Activated CD4-positive, alpha-beta memory T cell treated with anti-CD3 and anti-CD28 coated beads for 36 hours (primary cell): ENCODE data around the gene PTPRE. TPM values are rescaled to one million over a fixed set of nuclear protein-coding genes. Genes with fewer than 3 reads are reported as not detected.
A peak's percentile ranks its signal among the peaks of the same experiment; 100 is the strongest.

Experiments
- CTCF ChIA-PET: fragments of 350-600 bp; sonication (Branson Sonifier 250); formaldehyde crosslinking; loops from one replicate; lab custom pipeline; 2021; ENCODE audit warnings: antibody characterized with exemption, inconsistent platforms; lab: Charles Lee
- POLR2A ChIA-PET: fragments of 350-600 bp; sonication (Branson Sonifier 250); formaldehyde crosslinking; loops from one replicate; lab custom pipeline; 2021; ENCODE audit warnings: antibody characterized with exemption; lab: Charles Lee
- DNase-seq: peaks from one replicate; pipeline ENCODE4 v3.0.0-alpha.2; 2020
- H3K27ac Mint-ChIP-seq: one replicate; pipeline ENCODE4 v1.8.0; 2021; ENCODE audit warnings: mixed read lengths
- H3K27me3 Mint-ChIP-seq: one replicate; pipeline ENCODE4 v1.8.0; 2021; ENCODE audit warnings: mixed read lengths
- H3K36me3 Mint-ChIP-seq: one replicate; pipeline ENCODE4 v1.8.0; 2021; ENCODE audit warnings: mixed read lengths
- H3K4me1 Mint-ChIP-seq: one replicate; pipeline ENCODE4 v1.8.0; 2021; ENCODE audit warnings: low read depth, mixed read lengths
- H3K4me3 Mint-ChIP-seq: one replicate; pipeline ENCODE4 v1.8.0; 2021; ENCODE audit warnings: mild to moderate bottlenecking, mixed read lengths
- H3K9me3 Mint-ChIP-seq: one replicate; pipeline ENCODE4 v1.8.0; 2021; ENCODE audit warnings: mixed read lengths
- intact Hi-C: fragments of 100-400 bp; cut with micrococcal nuclease; formaldehyde crosslinking; loops from one replicate; pipeline ENCODE4 v1.15.1; 2023
- total RNA-seq, 2 experiments: library from RNA; stranded (reverse); gene quantifications; one replicate each; pipeline ENCODE4 v1.2.3, GENCODE V29; 2021

Gene PTPRE
- total RNA-seq, 2 experiments from 2014 or later = 29.4 to 34.0 TPM

DNA sequence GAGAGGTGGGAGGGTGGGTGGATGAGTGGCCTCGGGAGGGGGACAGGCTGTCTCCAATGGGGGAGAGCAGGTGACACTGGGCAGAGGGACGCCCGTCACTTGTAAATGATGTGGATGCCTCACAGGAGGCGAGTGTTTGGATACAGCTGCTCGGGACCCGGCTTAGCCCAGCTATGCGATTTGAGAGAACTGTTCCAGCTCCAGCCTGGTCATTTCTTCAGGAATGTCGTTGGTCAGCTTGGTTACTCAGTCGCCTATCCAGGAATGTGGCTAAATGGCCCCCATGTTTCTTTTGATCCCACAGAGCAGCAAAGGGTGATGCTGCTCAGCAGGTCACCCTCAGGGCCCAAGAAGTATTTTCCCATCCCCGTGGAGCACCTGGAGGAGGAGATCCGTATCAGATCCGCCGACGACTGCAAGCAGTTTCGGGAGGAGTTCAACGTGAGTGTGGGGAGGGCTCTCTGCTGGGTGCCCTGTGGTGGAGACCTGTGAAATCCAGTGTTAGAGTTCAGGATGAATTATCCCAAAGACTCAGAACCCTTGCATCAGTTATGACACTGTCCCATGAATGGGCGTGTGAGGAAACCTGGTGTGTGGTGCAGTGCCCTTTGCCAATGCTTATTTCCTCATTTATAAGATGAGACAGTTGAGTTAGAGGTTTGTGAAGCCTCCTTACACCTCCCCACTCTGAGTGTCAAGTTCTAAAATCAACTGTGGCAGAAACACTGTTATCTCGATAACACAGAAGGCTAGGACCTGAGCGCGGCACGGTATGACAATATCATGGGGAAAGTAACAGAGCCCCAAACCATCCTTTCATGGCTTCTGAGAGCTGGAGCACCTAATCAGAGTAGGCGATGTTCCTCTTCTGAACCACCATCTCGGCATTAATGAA lies 142.6 kb downstream of the PTPRE start:
- Mint-ChIP-seq H3K9me3 (no peaks in the 10 kb centered on the region), H3K27me3 (no peaks in the 10 kb centered on the region), H3K4me1 (peaks cover 57% of the 10 kb centered on the region), H3K27ac (peak overlapping the region; percentile 99), H3K4me3 (peak overlapping the region; percentile 93), H3K36me3 (peaks cover 42% of the 10 kb centered on the region)
- ChIA-PET CTCF (interaction anchor here (1.3 to 6.8 kb wide), 10 partner anchors 7 to 143 kb away, joined by 5 to 83 read pairs (median 18); partner anchors contain the start of gene PTPRE), POLR2A (interaction anchor here (1.7 to 3.4 kb wide), 5 partner anchors 9 to 76 kb away, joined by 6 to 135 read pairs (median 10); partner anchors contain the start of gene MKI67)
- no peak for DNase-seq
- intact Hi-C loops = no loop called here

DNA sequence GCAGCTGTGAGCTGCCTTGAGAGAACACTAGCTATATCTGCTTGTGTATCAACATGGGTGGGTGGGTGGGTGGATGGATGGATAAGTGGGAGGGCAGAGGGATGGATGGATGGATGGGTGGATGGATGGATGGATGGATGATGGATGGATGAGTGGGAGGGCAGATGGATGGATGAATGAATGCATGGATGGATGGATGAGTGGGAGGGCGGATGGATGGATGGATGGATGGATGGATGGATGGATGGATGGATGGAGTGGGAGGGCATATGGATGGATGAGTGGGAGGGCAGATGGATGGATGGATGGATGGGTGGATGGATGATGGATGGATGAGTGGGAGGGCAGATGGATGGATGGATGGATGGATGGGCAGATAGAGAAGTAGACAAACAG lies 143.2 kb downstream of the PTPRE start:
- intact Hi-C loops = no loop called here
- CTCF ChIA-PET = interaction anchor here (1.7 to 5.2 kb wide), 4 partner anchors 13 to 144 kb away, joined by 6 to 60 read pairs (median 38); partner anchors contain the start of gene PTPRE
- peak overlapping the region; percentile 16 for H3K4me3 Mint-ChIP-seq
- POLR2A ChIA-PET = interaction anchor here (1.8 kb wide), 1 partner anchor 12 kb away, joined by 6 read pairs; no protein-coding TSS in a partner anchor
- no peaks in the 10 kb centered on the region for H3K27me3 Mint-ChIP-seq
- H3K4me1 Mint-ChIP-seq = peaks cover 56% of the 10 kb centered on the region
- peaks cover 46% of the 10 kb centered on the region for H3K36me3 Mint-ChIP-seq
- no peaks in the 10 kb centered on the region for H3K9me3 Mint-ChIP-seq
- peak; percentile 4 for DNase-seq
- peak overlapping the region; percentile 65 for H3K27ac Mint-ChIP-seq

DNA sequence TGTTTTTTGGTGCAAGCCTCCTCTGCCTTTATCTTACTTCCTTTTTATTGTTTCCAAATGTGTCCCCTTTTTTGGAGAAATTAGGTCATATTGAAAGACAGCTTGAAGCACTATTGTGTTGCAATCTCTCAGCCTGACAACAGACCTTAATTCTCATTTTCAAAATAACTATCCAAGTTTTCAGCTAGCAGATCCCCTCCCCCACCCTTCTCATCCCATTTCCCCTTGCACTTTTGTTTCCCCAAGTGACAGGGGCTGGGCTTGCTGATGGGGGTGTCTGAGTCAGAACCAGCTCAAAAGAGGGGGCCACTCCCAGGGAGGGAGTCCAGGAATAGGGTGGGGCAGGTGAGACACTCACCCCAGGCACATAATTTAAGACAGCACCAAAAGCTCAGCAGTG lies 144.0 kb downstream of the PTPRE start:
- DNase-seq = peak; percentile 45
- Mint-ChIP-seq H3K9me3 (no peaks in the 10 kb centered on the region), H3K27me3 (no peaks in the 10 kb centered on the region), H3K4me1 (peaks cover 51% of the 10 kb centered on the region), H3K36me3 (peaks cover 53% of the 10 kb centered on the region), H3K4me3 (peak overlapping the region; percentile 16), H3K27ac (peak overlapping the region; percentile 65)
- ChIA-PET CTCF (interaction anchor here (0.6 to 3.5 kb wide), 5 partner anchors 13 to 145 kb away, joined by 3 to 20 read pairs (median 6); partner anchors contain the start of gene PTPRE), POLR2A (interaction anchor here (1.2 to 1.8 kb wide), 4 partner anchors 9 to 24 kb away, joined by 3 to 6 read pairs (median 6); no protein-coding TSS in a partner anchor)
- intact Hi-C loops = no loop called here

DNA sequence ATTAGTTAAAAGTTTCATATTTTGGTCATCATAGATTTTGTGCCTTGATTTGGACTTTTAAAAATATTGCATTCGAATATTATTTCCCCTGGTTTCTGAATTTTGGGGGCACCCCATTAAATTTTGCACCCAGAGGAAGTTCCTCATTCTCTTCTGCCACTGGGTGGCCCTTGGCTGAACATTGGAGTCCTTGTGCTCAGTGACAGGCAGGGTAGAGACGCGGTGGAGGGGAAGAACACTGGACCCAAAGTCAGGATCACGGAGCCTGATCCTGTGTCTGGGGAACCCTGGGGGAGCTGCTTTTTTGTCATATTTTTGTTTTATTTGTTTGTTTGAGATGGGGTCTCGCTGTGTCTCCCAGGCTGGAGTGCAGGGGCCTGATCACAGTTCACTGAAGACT lies 144.6 kb downstream of the PTPRE start:
- ChIA-PET CTCF (interaction anchor here (1.2 to 3.5 kb wide), 5 partner anchors 10 to 145 kb away, joined by 3 to 20 read pairs (median 6); partner anchors contain the start of gene PTPRE), POLR2A (interaction anchor here (1.1 to 1.8 kb wide), 5 partner anchors 8 to 25 kb away, joined by 3 to 6 read pairs (median 5); no protein-coding TSS in a partner anchor)
- DNase-seq = peak; percentile 1
- H3K36me3 Mint-ChIP-seq = peaks cover 56% of the 10 kb centered on the region
- peaks cover 45% of the 10 kb centered on the region for H3K4me1 Mint-ChIP-seq
- intact Hi-C loops = no loop called here
- no peaks in the 10 kb centered on the region for H3K27me3 Mint-ChIP-seq
- no peaks in the 10 kb centered on the region for H3K9me3 Mint-ChIP-seq
- H3K4me3 Mint-ChIP-seq = no peak overlapping the region
- peak overlapping the region; percentile 47 for H3K27ac Mint-ChIP-seq

DNA sequence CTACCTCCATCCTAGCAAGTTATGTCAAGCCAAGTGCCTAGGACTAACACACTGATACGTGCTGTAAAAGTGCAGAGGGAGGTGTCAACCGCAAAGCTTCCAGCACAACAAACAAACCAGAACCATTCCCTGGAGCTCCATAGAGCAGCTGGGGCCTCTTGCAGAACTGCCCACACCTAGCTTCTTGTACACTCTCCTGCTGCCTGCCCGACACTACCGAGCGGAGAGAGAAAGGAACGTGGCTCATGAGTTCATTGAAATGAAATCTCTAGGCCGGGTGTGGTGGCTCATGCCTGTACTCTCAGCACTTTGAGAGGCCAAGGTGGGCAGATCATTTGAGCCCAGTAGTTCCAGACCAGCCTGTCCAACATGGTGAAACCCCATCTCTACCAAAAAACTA lies 145.8 kb downstream of the PTPRE start:
- intact Hi-C loops = no loop called here
- ChIA-PET POLR2A (interaction anchor here (1.1 kb wide), 2 partner anchors 9 to 11 kb away, joined by 3 to 5 read pairs; no protein-coding TSS in a partner anchor), CTCF (interaction anchor here (1.9 to 3.5 kb wide), 3 partner anchors 9 to 17 kb away, joined by 6 to 20 read pairs (median 19); no protein-coding TSS in a partner anchor)
- Mint-ChIP-seq H3K27ac (no peak overlapping the region), H3K27me3 (no peaks in the 10 kb centered on the region), H3K9me3 (no peaks in the 10 kb centered on the region), H3K4me3 (no peak overlapping the region), H3K36me3 (peaks cover 58% of the 10 kb centered on the region), H3K4me1 (peaks cover 47% of the 10 kb centered on the region)
- DNase-seq = no peak

DNA sequence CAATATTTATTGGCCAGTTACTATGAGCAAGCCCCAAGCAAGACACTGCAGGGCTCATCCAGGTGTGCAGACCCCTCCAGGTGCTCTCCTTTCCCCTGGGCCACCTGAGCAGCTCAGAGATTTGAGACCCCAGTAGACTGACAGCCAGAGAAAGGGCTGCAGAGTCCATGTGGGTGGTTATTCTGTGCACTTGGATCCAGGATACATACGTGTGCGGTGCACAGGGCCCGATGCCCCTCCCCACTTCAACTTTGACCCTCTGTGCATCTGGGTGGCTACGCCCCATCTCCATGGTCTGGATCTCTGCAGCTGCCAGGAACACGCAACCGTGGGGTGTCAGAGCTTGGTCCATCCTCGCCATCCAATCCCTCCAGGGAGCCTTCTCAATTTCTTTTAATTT lies 146.5 kb downstream of the PTPRE start:
- CTCF ChIA-PET = interaction anchor here (1.9 to 3.5 kb wide), 3 partner anchors 8 to 17 kb away, joined by 6 to 20 read pairs (median 19); no protein-coding TSS in a partner anchor
- POLR2A ChIA-PET = interaction anchor here (1.1 kb wide), 1 partner anchor 10 kb away, joined by 3 read pairs; no protein-coding TSS in a partner anchor
- peaks cover 55% of the 10 kb centered on the region for H3K36me3 Mint-ChIP-seq
- no peaks in the 10 kb centered on the region for H3K27me3 Mint-ChIP-seq
- H3K4me3 Mint-ChIP-seq = no peak overlapping the region
- no peak overlapping the region for H3K27ac Mint-ChIP-seq
- intact Hi-C loops = no loop called here
- no peak for DNase-seq
- peaks cover 46% of the 10 kb centered on the region for H3K4me1 Mint-ChIP-seq
- H3K9me3 Mint-ChIP-seq = no peaks in the 10 kb centered on the region

DNA sequence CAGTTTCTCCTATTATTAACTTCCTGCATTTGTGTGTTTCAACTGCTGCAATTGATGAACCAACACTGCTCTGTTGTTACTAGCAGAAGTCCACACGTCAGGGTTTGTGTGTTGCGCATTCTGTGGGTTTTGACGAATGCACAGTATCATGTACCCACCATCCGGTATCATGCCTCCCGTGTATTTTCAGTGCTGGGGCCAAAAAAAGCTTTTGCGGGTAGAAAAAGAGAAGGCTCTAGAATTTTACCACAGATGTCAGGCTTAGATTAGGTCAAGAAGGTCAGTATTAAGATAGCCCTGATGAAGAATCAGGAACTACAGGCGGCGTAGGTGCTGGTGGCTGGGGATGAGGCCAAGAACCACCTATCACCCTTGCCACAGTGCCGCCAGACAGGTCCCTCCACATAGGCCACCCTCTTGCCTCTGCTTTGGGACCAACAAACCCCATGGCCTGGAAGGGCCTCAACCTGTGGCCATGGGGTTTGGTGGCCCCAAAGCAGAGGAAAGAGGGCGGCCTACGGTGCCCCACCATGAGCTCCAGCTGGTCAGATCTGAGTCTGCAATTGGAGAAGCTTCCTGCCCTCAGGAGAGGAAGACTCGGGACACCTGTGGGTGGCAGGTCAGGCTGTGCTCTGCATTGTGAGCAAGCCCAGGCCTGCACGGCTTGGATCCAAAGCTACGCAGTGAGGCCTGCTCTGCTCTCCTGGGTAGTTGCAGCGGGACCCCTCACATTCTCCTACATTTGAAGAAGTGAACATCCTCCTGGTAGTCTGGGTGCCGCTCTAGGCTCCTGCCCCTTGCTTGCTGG lies 147.5 kb downstream of the PTPRE start:
- Mint-ChIP-seq H3K4me1 (peaks cover 39% of the 10 kb centered on the region), H3K36me3 (peaks cover 51% of the 10 kb centered on the region)
- POLR2A ChIA-PET = no interaction called here

DNA sequence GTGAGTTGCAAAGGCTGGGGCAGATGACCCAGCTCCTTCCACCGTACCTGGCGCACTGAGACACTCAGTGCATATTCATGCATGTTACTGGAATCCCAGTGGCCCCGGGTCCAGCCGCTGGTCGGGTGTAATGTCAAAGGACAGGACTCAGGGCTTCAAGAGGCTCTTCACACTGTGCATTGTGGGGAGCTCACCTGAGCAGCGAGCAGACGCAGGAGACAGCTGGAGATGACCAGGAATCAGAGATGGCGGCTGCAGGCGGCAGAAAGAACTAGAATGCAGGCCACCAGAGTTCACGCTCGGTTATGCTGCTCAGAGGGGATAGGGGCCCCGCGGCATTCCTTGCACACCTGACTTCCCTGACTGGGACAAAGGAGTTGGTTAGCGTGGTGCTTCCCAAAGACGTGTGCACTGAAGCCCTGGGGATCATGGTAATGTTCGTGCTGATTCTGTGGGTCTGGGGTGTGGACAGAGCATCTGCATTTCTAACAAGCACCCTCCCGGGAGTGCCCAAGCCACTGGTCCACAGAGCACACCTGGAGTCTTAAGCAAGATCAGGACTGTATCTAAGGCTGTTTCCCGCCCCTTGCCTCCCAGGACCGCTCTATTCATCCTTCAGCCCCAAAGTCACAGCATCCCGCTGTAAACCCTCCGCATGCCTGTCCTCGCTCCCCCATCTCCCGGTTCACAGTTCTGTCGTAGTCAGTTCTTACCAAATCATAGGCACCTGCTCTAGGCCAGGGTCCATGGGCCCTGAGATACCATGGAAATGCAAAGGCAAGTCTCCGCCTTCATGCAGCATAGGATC lies 148.4 kb downstream of the PTPRE start:
- Mint-ChIP-seq H3K27me3 (no peaks in the 10 kb centered on the region), H3K36me3 (peaks cover 48% of the 10 kb centered on the region), H3K4me1 (peaks cover 30% of the 10 kb centered on the region), H3K27ac (no peak overlapping the region), H3K9me3 (no peaks in the 10 kb centered on the region), H3K4me3 (no peak overlapping the region)
- CTCF ChIA-PET = interaction anchor here (1.6 kb wide), 1 partner anchor 19 kb away, joined by 5 read pairs; no protein-coding TSS in a partner anchor
- POLR2A ChIA-PET = no interaction called here
- no peak for DNase-seq
- intact Hi-C loops = no loop called here

More for the DNA sequence above, 147.5 kb downstream of the PTPRE start:
- DNase-seq = no peak
- H3K27me3 Mint-ChIP-seq = no peaks in the 10 kb centered on the region
- no peak overlapping the region for H3K27ac Mint-ChIP-seq
- H3K4me3 Mint-ChIP-seq = no peak overlapping the region
- CTCF ChIA-PET = interaction anchor here (1.6 to 3.5 kb wide), 2 partner anchors 15 to 19 kb away, joined by 5 to 19 read pairs; no protein-coding TSS in a partner anchor
- intact Hi-C loops = no loop called here
- H3K9me3 Mint-ChIP-seq = no peaks in the 10 kb centered on the region

DNA sequence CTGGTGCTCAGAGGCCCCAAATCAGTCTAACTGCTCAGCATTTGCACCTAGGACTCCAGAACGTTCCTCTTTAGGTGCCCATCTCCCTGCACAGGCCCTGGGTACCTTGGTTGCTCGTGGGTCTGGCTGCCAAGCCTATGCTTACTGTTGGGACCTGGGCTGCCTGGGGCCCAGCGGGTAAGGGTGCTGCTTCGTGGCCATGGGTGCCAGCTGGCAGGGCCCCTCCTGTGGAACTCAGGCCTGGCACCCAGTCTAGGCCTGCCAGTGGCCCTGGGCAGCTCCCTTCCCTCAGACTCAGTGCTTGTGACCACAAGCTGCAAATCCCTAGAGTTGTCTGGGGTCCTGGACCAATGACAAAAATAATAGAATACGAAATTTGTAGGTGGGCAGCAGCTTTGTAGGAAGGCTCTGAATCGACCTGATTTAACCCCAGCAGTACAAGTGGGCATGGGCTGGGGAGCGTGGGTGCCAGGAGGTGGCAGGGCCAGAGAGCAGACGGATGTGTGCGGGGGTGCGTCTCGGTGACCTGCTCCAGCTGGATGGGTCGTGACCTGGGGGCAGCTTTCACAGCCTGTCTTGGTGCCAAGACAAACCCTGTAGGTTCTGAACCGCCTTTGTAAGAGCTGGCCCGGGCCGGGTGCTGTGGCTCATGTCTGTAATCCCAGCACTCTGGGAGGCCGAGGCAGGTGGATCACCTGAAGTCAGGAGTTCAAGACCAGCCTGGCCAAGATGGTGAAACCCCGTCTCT lies 149.6 kb downstream of the PTPRE start:
- Mint-ChIP-seq H3K27me3 (no peaks in the 10 kb centered on the region), H3K9me3 (no peaks in the 10 kb centered on the region), H3K36me3 (peaks cover 44% of the 10 kb centered on the region), H3K4me3 (no peak overlapping the region), H3K4me1 (peaks cover 19% of the 10 kb centered on the region), H3K27ac (no peak overlapping the region)
- CTCF ChIA-PET = interaction anchor here (1.3 to 1.5 kb wide), 2 partner anchors 8 to 20 kb away, joined by 6 to 7 read pairs; no protein-coding TSS in a partner anchor
- POLR2A ChIA-PET = interaction anchor here (0.9 kb wide), 1 partner anchor 9 kb away, joined by 4 read pairs; no protein-coding TSS in a partner anchor
- DNase-seq = no peak
- intact Hi-C loops = no loop called here
